Measurements from ENCODE around the gene CNTRL.

DNA sequence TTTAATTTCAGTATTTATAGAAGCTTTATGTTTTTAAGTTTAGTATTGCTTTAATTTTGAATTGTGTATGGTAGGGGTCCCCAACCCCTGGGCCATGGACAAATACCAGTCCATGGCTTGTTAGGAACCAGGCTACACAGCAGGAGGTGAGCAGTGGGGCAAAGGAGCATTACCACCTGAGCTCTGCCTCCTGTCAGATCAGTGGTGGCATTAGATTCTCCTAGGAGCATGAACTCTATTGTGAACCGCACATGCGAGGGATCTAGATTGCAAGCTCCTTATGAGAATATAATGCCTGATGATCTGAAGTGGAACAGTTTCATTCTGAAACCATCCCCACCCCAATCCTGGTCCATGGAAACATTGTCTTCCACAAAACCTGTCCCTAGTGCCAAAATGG, 26.6 kb upstream of the CNTRL start:
- TF ChIP-seq, protein P1, sequence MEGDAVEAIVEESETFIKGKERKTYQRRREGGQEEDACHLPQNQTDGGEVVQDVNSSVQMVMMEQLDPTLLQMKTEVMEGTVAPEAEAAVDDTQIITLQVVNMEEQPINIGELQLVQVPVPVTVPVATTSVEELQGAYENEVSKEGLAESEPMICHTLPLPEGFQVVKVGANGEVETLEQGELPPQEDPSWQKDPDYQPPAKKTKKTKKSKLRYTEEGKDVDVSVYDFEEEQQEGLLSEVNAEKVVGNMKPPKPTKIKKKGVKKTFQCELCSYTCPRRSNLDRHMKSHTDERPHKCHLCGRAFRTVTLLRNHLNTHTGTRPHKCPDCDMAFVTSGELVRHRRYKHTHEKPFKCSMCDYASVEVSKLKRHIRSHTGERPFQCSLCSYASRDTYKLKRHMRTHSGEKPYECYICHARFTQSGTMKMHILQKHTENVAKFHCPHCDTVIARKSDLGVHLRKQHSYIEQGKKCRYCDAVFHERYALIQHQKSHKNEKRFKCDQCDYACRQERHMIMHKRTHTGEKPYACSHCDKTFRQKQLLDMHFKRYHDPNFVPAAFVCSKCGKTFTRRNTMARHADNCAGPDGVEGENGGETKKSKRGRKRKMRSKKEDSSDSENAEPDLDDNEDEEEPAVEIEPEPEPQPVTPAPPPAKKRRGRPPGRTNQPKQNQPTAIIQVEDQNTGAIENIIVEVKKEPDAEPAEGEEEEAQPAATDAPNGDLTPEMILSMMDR (IDR thresholded peaks at IDR 0.05 in 8 of 11, conservative IDR thresholded peaks at IDR 0.05 in 3 of 11): no peak
- TF ChIP-seq POLR2AphosphoS5 (IDR thresholded peaks at IDR 0.05): no peak
- TF ChIP-seq POLR2A (IDR thresholded peaks at IDR 0.05): no peak
